Activated naive CD4-positive, alpha-beta T cell treated with anti-CD3 and anti-CD28 coated beads, Interleukin-2, amount 10 ng/mL, durations not matched to agents 7 days and 5 days (primary cell): ENCODE measurements around the gene PRDM8.

Source experiments
- CTCF ChIA-PET: fragments of 350-600 bp; sonication (Branson Sonifier 250); formaldehyde crosslinking; loops from one replicate; lab custom pipeline; 2021; ENCODE audit warnings: antibody characterized with exemption; lab: Charles Lee
- DNase-seq: peaks from one replicate; pipeline ENCODE4 v3.0.0-alpha.2; 2020
- H3K27ac Mint-ChIP-seq: one replicate; pipeline ENCODE4 v1.8.0; 2021; ENCODE audit warnings: mild to moderate bottlenecking, moderate library complexity, mixed read lengths
- H3K27me3 Mint-ChIP-seq: one replicate; pipeline ENCODE4 v1.8.0; 2021; ENCODE audit warnings: mild to moderate bottlenecking, mixed read lengths
- H3K36me3 Mint-ChIP-seq: one replicate; pipeline ENCODE4 v1.8.0; 2021; ENCODE audit warnings: mixed read lengths
- H3K4me1 Mint-ChIP-seq: one replicate; pipeline ENCODE4 v1.8.0; 2021; ENCODE audit warnings: mixed read lengths
- H3K4me3 Mint-ChIP-seq: one replicate; pipeline ENCODE4 v1.8.0; 2021; ENCODE audit warnings: mild to moderate bottlenecking, moderate library complexity, mixed read lengths
- H3K9me3 Mint-ChIP-seq: one replicate; pipeline ENCODE4 v1.8.0; 2021; ENCODE audit warnings: mixed read lengths

The PRDM8 gene

DNA sequence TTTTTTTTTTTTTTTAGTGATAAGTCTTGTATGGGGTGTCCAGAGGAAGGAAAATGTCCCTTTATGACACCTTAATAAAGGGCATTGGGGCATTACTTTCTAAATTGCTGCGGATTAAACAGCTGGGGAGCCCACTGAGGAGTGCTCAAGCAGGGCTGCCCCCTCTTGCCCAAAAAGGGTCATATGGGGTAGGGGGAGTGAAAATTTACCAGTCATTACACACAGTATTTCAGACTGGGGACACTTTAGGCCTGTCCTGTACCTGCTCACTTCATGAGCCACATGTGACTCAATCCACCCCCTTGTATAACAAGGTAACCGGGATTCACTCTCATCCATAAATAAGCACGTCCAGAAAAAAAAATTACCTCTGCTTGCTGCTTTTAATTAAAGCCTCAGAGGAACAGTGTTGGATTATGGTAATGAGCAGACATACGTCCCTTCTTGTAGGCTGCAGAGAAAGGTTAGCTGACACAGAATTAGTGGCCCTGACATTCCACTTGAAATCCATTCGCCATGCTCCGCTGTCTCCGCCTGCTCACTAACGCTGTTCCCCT, 1.8 kb downstream of the PRDM8 start:
- peaks cover 71% of the 10 kb centered on the region for H3K27me3 Mint-ChIP-seq

DNA sequence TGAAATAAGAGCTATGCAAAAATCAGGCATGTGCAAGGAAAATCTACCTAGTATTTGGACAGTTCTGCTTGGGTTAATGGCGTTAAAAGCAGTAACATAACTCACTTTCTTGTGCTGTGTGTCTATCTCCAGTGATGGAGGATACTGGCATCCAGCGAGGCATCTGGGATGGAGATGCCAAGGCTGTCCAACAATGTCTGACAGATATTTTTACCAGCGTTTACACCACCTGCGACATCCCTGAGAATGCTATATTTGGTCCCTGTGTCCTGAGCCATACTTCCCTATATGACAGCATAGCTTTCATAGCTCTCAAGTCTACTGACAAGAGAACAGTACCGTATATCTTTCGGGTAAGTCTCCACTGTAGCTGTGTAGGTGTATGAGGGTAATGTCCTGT, 2.6 kb downstream of the PRDM8 start:
- peaks cover 40% of the 10 kb centered on the region for H3K4me1 Mint-ChIP-seq
- H3K4me3 Mint-ChIP-seq, result no peak overlapping the region
- CTCF ChIA-PET, result interaction anchor here (2.4 to 8.7 kb wide), 2 partner anchors 15 to 74 kb away, joined by 11 to 76 read pairs; no protein-coding TSS in a partner anchor
- H3K9me3 Mint-ChIP-seq, result no peaks in the 10 kb centered on the region
- no peak overlapping the region for H3K27ac Mint-ChIP-seq
- DNase-seq, result no peak
- peaks cover 19% of the 10 kb centered on the region for H3K36me3 Mint-ChIP-seq
- peaks cover 70% of the 10 kb centered on the region for H3K27me3 Mint-ChIP-seq

More for the DNA sequence above, 1.8 kb downstream of the PRDM8 start:
- no peak overlapping the region for H3K4me3 Mint-ChIP-seq
- H3K27ac Mint-ChIP-seq, result no peak overlapping the region
- H3K9me3 Mint-ChIP-seq, result no peaks in the 10 kb centered on the region
- CTCF ChIA-PET, result interaction anchor here (0.8 to 8.7 kb wide), 3 partner anchors 14 to 73 kb away, joined by 3 to 76 read pairs (median 11); no protein-coding TSS in a partner anchor
- DNase-seq, result no peak
- peaks cover 19% of the 10 kb centered on the region for H3K36me3 Mint-ChIP-seq
- H3K4me1 Mint-ChIP-seq, result peaks cover 40% of the 10 kb centered on the region

DNA sequence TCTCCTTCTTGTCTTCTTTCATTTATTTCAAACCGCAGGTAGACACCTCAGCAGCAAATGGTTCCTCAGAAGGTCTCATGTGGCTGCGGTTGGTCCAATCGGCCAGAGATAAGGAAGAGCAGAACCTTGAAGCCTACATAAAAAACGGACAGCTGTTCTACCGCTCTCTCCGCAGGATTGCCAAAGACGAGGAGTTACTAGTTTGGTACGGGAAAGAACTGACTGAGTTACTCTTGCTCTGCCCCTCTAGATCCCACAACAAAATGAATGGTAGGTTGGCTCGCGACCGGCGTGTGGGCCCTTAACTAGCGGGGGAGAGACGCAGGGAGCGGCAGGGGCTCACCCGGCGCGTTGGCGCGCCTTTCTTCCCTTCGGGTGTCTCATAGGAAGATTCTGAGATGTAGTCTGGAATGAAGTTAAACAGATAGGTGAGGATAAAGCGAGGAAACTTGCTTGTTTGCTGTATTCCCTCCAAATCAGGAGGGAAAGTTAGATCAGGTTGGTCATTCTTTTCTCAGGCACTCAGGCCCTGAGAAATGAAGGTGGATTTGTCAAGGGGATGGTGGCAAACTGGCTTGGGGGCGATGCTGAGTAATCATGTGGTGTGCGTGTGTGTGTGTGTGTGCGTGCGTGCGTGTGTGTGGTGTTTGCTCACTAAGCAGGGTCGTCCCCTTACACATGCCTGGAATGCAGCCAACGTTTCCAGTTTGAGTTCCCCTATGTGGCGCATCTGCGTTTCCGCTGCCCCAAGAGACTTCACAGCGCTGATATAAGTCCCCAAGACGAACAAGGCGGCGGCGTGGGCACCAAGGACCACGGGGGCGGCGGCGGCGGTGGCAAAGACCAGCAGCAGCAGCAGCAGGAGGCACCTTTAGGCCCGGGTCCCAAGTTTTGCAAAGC, 4.2 kb downstream of the PRDM8 start:
- peaks cover 19% of the 10 kb centered on the region for H3K36me3 Mint-ChIP-seq
- CTCF ChIA-PET, result interaction anchor here (0.9 to 8.7 kb wide), 12 partner anchors 11 to 284 kb away, joined by 3 to 76 read pairs (median 9); partner anchors contain the start of gene ANTXR2
- DNase-seq, result no peak
- peaks cover 34% of the 10 kb centered on the region for H3K4me1 Mint-ChIP-seq
- H3K4me3 Mint-ChIP-seq, result peak overlapping the region; percentile 77
- no peak overlapping the region for H3K27ac Mint-ChIP-seq
- peaks cover 54% of the 10 kb centered on the region for H3K27me3 Mint-ChIP-seq
- no peaks in the 10 kb centered on the region for H3K9me3 Mint-ChIP-seq

DNA sequence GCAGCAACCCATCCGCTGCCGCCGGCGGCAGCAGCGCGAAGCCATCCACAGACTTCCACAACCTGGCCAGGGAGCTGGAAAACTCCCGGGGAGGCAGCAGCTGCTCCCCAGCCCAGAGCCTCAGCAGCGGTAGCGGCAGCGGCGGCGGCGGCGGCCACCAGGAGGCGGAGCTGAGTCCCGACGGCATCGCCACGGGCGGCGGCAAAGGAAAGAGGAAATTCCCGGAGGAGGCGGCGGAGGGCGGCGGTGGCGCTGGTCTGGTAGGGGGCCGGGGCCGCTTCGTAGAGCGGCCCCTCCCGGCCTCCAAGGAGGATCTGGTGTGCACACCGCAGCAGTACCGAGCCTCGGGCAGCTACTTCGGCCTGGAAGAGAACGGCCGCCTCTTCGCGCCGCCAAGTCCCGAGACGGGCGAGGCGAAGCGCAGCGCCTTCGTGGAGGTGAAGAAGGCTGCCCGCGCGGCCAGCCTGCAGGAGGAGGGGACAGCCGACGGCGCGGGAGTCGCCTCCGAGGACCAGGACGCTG, 4.9 kb downstream of the PRDM8 start:
- Mint-ChIP-seq H3K9me3 (no peaks in the 10 kb centered on the region), H3K4me3 (peak overlapping the region; percentile 77), H3K36me3 (peaks cover 19% of the 10 kb centered on the region), H3K4me1 (peaks cover 28% of the 10 kb centered on the region), H3K27ac (peak overlapping the region; percentile 70), H3K27me3 (peaks cover 50% of the 10 kb centered on the region)
- CTCF ChIA-PET, result interaction anchor here (0.9 to 8.7 kb wide), 14 partner anchors 8 to 285 kb away, joined by 3 to 76 read pairs (median 5); partner anchors contain the start of gene ANTXR2
- peak; percentile 83 for DNase-seq

DNA sequence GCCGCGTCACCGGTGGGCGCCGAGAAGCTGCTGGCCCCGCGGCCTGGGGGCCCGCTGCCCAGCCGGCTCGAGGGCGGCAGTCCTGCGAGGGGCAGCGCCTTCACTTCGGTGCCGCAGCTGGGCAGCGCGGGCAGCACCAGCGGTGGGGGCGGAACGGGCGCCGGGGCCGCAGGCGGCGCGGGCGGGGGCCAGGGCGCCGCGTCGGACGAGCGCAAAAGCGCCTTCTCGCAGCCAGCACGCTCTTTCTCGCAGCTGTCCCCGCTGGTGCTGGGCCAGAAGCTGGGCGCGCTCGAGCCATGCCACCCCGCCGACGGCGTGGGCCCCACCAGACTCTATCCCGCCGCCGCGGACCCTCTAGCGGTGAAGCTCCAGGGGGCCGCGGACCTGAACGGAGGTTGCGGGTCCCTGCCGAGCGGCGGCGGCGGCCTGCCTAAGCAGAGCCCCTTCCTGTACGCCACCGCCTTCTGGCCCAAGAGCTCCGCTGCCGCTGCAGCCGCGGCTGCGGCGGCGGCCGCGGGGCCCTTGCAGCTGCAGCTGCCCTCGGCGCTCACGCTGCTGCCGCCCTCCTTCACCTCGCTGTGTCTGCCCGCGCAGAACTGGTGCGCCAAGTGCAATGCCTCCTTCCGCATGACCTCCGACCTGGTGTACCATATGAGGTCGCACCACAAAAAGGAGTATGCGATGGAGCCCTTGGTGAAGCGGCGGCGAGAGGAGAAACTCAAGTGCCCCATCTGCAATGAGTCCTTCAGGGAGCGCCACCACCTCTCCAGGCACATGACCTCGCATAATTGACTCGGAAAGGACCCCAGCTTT, 5.6 kb downstream of the PRDM8 start:
- DNase-seq, result peak; percentile 76
- Mint-ChIP-seq H3K27me3 (peaks cover 50% of the 10 kb centered on the region), H3K4me1 (peaks cover 21% of the 10 kb centered on the region), H3K4me3 (peak overlapping the region; percentile 94), H3K9me3 (no peaks in the 10 kb centered on the region), H3K27ac (peak overlapping the region; percentile 91), H3K36me3 (peaks cover 14% of the 10 kb centered on the region)
- CTCF ChIA-PET, result interaction anchor here (0.9 to 8.7 kb wide), 14 partner anchors 9 to 285 kb away, joined by 3 to 76 read pairs (median 5); partner anchors contain the start of gene ANTXR2

DNA sequence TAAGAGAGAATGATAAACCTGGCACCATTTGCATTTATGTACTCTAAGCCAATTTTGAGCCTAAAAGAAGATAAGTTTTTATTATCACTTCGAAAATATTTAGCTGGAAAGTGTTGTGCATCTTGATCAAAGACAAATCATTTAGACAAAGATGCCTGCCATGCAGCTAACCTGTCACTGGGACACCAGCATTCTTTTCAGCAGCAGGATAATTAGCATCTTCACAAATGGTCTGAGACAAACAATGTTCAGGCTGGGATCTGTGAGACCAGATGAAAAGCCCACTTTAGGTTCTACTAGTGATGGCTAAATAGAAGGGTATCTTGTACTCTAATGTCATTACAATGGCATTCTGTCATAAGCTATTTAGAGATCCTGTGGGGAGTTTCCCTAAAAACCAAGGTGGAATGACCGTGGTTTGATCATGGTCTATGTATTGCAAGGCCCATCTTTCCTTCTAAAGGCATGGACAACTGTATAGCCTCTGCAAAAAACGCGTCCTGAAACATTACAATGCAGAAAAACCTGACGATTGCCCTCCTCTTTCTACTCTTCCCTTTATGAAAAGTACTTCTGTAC, 7.2 kb downstream of the PRDM8 start:
- Mint-ChIP-seq H3K4me1 (peaks cover 16% of the 10 kb centered on the region), H3K4me3 (no peak overlapping the region), H3K27ac (no peak overlapping the region), H3K9me3 (no peaks in the 10 kb centered on the region), H3K27me3 (peaks cover 43% of the 10 kb centered on the region), H3K36me3 (peaks cover 7% of the 10 kb centered on the region)
- DNase-seq, result no peak
- CTCF ChIA-PET, result interaction anchor here (1.0 kb wide), 1 partner anchor 21 kb away, joined by 3 read pairs; no protein-coding TSS in a partner anchor

DNA sequence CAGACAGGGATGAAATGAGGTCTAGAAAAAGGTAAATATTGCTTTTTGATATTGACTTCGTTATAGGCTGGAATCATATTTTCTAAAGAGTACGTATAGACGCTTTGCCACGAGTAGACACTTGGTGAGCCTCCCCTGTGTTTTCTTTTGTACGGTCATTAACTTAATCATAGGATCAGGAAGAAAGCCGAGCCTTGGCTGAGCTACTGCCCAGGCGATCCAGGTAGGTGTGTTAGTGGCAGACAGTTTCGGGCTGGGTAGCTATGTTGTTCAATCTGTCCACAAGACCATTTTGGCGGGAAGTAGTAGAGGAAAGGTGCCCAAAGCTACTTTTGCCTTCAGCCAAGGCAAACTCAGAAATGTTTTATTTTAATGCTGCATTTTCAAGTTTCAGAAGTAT, 8.8 kb downstream of the PRDM8 start:
- Mint-ChIP-seq H3K4me1 (peaks cover 14% of the 10 kb centered on the region), H3K27ac (no peak overlapping the region), H3K36me3 (peaks cover 3% of the 10 kb centered on the region), H3K27me3 (peaks cover 40% of the 10 kb centered on the region), H3K4me3 (no peak overlapping the region), H3K9me3 (no peaks in the 10 kb centered on the region)
- CTCF ChIA-PET, result interaction anchor here (1.0 kb wide), 1 partner anchor 21 kb away, joined by 3 read pairs; no protein-coding TSS in a partner anchor
- no peak for DNase-seq

DNA sequence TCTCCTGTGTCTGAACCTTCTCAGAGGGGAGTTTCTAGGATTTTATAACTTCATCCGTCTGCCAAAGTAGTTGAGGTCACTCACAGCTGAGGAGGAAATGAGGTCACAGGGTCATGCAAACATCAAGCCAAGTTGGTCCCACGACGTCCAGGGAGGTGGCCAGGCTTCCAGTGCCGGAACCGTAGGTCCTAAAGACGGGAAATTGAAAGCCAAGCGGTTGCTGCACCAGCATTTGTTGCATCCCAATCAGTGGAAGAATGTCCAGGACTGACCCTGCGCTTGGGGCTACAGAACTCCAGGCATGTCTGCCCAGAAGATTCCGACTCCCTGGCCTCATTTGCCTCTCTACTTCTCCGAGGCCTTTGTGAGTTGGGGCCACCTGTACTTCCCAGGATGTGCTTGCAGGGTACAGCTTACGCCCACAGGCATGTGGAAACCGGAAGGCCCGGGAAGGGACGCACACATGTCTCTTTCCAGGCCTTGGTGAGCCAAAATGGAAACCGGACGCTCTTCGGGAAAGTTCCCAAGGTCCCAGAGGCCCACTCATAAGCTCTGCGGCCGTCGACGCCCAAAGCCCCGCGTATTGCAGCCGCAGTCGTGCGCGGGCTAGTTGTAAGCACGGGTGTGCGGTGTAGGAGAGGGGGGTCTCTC, 9.3 kb downstream of the PRDM8 start:
- Mint-ChIP-seq H3K4me1 (peaks cover 9% of the 10 kb centered on the region), H3K9me3 (no peaks in the 10 kb centered on the region), H3K4me3 (no peak overlapping the region), H3K27me3 (peaks cover 35% of the 10 kb centered on the region), H3K27ac (no peak overlapping the region), H3K36me3 (peaks cover 1% of the 10 kb centered on the region)
- CTCF ChIA-PET, result no interaction called here
- DNase-seq, result no peak

DNA sequence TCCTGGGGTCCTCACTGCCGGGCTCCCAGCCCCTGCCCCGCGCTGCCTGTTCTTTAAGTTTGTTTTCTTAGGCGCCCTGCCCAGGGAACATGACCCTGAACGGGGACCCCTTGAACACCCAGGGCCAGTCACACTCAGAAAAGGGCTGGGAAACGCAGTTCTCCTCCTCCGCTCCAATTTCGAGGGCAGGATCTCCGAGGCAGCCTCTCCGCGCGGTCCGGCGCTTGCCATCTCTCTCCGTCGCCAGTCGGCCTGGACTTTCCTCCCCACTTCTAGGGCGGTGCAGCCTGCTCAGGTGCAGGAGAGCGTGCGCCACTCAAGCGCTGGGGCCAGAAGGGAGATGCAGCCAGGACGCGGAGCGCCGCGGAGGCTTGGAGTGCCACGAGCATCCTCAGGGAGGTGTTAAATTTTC, 9.9 kb downstream of the PRDM8 start:
- Mint-ChIP-seq H3K36me3 (peaks cover 1% of the 10 kb centered on the region), H3K4me1 (peaks cover 8% of the 10 kb centered on the region), H3K9me3 (no peaks in the 10 kb centered on the region), H3K4me3 (no peak overlapping the region), H3K27ac (no peak overlapping the region), H3K27me3 (peaks cover 32% of the 10 kb centered on the region)
- DNase-seq, result no peak
- CTCF ChIA-PET, result no interaction called here

DNA sequence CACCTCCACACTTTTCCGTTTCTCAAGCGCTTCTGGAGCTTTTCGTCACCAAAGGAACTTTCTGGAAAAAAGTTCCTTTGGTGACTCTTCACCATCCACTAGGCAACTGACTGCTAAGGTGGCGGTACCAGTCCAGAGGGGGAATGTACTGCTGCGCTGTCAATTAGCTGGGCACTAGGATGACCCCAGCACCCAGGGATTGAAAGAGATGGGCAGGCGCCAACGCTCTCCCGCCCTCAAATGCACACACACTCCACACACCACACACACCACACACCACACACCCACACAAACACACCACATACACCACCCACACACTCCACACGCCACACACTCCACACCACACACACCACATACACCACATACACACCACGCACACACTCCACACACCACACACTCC, 10.4 kb downstream of the PRDM8 start:
- H3K4me3 Mint-ChIP-seq, result no peak overlapping the region
- H3K27me3 Mint-ChIP-seq, result peaks cover 32% of the 10 kb centered on the region
- H3K27ac Mint-ChIP-seq, result peak overlapping the region; percentile 3
- H3K9me3 Mint-ChIP-seq, result no peaks in the 10 kb centered on the region
- CTCF ChIA-PET, result no interaction called here
- no peak for DNase-seq
- H3K4me1 Mint-ChIP-seq, result peaks cover 8% of the 10 kb centered on the region
- H3K36me3 Mint-ChIP-seq, result peaks cover 1% of the 10 kb centered on the region

DNA sequence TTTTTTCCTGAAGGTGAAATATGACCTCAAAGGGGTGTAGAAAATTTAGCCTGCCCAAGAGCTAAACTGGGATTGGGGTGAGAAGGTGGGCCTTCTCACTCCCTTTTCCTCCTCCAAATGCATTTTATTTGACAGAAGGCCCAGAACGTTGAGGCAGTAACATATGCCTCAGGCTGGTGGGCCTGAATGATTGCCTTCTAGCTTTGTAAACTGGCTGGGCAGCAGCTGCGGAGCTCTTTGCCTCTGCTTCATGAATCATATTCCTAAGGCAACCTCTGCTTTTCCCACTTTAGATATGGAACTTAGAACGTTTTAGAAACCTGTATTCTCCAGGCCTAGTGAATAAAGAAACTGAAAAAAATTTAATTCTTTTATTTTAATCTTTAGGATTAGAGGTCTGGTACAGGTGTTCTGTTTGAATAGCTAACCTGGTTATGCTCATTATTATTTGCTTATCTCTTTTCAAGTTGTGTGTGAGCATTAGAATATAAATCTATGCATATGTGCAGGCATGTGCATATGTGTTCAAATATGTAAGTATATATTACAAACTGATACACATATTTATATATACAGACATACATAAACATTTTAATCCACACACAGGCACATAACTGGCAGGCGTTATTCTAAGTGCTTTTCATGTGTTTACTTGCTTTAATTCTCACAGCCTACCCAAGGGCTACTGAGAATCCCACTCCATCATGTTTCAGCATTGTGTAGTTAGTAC, 11.5 kb downstream of the PRDM8 start:
- Mint-ChIP-seq H3K36me3 (no peaks in the 10 kb centered on the region), H3K27ac (no peak overlapping the region), H3K4me1 (peaks cover under 1% of the 10 kb centered on the region), H3K4me3 (no peak overlapping the region), H3K27me3 (peaks cover 31% of the 10 kb centered on the region), H3K9me3 (no peaks in the 10 kb centered on the region)
- no peak for DNase-seq
- CTCF ChIA-PET, result interaction anchor here (1.1 kb wide), 2 partner anchors 24 to 1256 kb away, joined by 3 read pairs; no protein-coding TSS in a partner anchor

DNA sequence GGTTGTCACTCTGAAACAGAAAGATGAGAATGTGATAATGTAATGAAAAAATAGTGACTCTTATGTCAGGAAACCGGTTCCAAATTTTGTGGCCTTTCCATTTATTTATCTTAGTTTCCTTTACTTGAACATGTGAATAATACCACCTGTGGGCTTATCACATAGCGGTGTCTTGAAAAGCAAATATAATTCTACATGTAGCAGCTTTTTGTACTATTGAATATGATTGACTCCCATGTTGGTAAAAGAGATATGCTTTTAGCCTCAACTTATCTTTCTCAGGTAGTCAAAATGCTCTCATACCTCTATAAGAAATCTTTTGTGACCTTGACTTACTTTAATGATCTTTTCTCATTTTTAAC, 12.0 kb downstream of the PRDM8 start:
- CTCF ChIA-PET, result interaction anchor here (1.0 to 1.1 kb wide), 2 partner anchors 24 to 292 kb away, joined by 3 read pairs; no protein-coding TSS in a partner anchor

More for the DNA sequence above, 12.0 kb downstream of the PRDM8 start:
- Mint-ChIP-seq H3K27me3 (peaks cover 31% of the 10 kb centered on the region), H3K4me3 (no peak overlapping the region), H3K36me3 (no peaks in the 10 kb centered on the region), H3K9me3 (no peaks in the 10 kb centered on the region), H3K4me1 (no peaks in the 10 kb centered on the region), H3K27ac (no peak overlapping the region)
- DNase-seq, result no peak
